HG03064 (cell line): ENCODE results near the gene CD84.
A peak's percentile ranks its signal among the peaks of the same experiment; 100 is the strongest.
"Not testable (repeated sequence)": the region's sequence is repeated elsewhere in the genome, so short reads cannot be mapped to it uniquely, and the experiment has no call there.

Experiments
- ATAC-seq: cut with Tn5 transposase; IDR thresholded peaks from one replicate; pipeline ENCODE4 v1.9.1; 2021; ENCODE audit warnings: low read depth; ENCODE audit not compliant: unreplicated experiment

Gene CD84

GRCh38 chr1:160576390-160576789 lies 2.9 kb downstream of the CD84 start:
- ATAC-seq, result no peak

- no peak for ATAC-seq
These were observed 4.1 kb downstream of the CD84 start for GRCh38 chr1:160575112-160575664.

GRCh38 chr1:160570840-160571239 lies 8.5 kb downstream of the CD84 start:
- no peak for ATAC-seq

GRCh38 chr1:160569806-160570205 lies 9.5 kb downstream of the CD84 start:
- ATAC-seq, result no peak

GRCh38 chr1:160567858-160568682 lies 11.2 kb downstream of the CD84 start:
- no peak for ATAC-seq

- no peak for ATAC-seq
These were observed 12.0 kb downstream of the CD84 start for GRCh38 chr1:160567341-160567740.

GRCh38 chr1:160565564-160565963 lies 13.7 kb downstream of the CD84 start:
- ATAC-seq, result no peak

GRCh38 chr1:160563230-160563629 lies 16.1 kb downstream of the CD84 start:
- not testable (repeated sequence) for ATAC-seq

GRCh38 chr1:160562745-160563144 lies 16.6 kb downstream of the CD84 start:
- not testable (repeated sequence) for ATAC-seq

GRCh38 chr1:160560806-160561205 lies 18.5 kb downstream of the CD84 start:
- ATAC-seq, result no peak

- no peak for ATAC-seq
These were observed 19.1 kb downstream of the CD84 start for GRCh38 chr1:160560045-160560705.

GRCh38 chr1:160559437-160559836 lies 19.9 kb downstream of the CD84 start:
- ATAC-seq, result not testable (repeated sequence)

GRCh38 chr1:160558660-160559380 lies 20.5 kb downstream of the CD84 start:
- no peak for ATAC-seq

GRCh38 chr1:160553778-160554177 lies 25.5 kb downstream of the CD84 start:
- no peak for ATAC-seq

GRCh38 chr1:160552425-160552824 lies 26.9 kb downstream of the CD84 start:
- ATAC-seq, result no peak

GRCh38 chr1:160550572-160551034 lies 28.7 kb downstream of the CD84 start:
- ATAC-seq, result no peak

- ATAC-seq, result no peak
These were observed 29.7 kb downstream of the CD84 start for GRCh38 chr1:160549665-160550006.

- ATAC-seq, result peak; percentile 50
These were observed 30.2 kb downstream of the CD84 start for GRCh38 chr1:160548960-160549664.

GRCh38 chr1:160548183-160548582 lies 31.1 kb downstream of the CD84 start:
- ATAC-seq, result no peak

GRCh38 chr1:160547422-160547821 lies 31.9 kb downstream of the CD84 start:
- no peak for ATAC-seq
